GM18520 (cell line): ENCODE data around the gene GTPBP6.

Source experiments
- ATAC-seq: cut with Tn5 transposase; IDR thresholded peaks from one replicate; pipeline ENCODE4 v1.9.1; 2021; ENCODE audit not compliant: unreplicated experiment

GTPBP6 gene, protein sequence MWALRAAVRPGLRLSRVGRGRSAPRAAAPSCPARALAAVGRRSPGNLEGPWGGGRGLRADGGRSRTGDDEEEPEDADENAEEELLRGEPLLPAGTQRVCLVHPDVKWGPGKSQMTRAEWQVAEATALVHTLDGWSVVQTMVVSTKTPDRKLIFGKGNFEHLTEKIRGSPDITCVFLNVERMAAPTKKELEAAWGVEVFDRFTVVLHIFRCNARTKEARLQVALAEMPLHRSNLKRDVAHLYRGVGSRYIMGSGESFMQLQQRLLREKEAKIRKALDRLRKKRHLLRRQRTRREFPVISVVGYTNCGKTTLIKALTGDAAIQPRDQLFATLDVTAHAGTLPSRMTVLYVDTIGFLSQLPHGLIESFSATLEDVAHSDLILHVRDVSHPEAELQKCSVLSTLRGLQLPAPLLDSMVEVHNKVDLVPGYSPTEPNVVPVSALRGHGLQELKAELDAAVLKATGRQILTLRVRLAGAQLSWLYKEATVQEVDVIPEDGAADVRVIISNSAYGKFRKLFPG

DNA sequence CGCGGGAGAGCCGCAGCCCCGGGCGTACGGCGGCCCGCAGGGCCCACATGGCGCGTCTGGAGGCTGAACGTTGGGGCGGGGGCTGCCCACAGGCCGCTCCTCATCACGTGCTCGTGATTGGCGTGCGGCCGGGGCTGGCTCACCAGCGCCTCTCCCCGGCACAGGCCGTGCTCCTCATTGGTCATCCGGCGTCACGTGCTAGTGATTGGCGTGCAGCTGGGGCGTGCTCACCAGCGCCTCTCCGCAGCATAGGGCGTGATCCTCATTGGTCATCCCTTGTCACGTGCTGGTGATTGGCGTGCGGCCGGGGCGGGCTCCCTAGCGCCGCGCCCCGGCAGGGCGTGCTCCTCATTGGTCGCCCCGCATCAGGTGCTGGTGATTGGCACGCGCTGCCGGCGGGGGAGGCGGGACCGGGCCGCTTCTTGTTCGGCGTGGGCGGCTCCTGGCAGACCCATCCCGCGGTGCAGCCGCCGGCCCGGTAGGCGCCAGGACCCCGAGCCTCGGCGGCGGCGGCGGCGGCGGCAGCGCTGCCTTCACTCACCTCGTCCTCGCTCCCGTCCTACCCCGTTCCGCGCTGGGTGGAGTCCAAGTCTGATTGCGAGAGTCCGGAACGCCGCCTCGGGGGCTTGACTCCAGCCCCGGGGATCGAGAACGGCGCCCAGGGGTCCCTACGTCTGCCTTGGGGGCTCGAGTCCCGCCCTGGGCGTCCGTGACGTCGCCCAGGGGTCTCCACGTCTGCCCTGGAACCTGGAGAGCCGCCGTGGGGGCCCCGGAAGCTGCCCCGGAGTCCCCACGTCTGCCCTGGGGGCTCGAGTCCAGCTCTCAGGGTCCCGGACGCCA, at the start of gene GTPBP6:
Gene GTPBP6 (minus strand): TSS at position 58 of the 840 bp plus-strand sequence. CDS start 9 bp downstream, at position 49.
- peak; percentile 93 for ATAC-seq

DNA sequence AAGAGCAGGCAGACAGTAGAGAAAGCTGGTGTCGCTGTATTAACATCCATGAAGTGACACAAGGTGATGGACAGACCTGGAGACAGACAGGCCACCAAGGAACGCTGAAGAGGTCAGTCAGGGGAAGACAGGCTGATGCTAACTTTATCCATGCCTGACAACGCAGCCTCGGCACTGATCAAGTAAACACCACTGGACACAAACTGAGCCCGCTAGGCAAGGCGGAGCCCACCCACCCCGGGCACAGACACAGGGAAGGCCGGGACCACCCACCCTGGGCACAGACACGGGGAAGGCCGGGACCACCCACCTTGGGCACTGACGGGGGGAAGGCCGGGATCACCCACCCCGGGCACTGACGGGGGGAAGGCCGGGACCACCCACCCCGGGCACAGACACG, 49.3 kb upstream of the GTPBP6 start:
- no peak for ATAC-seq

DNA sequence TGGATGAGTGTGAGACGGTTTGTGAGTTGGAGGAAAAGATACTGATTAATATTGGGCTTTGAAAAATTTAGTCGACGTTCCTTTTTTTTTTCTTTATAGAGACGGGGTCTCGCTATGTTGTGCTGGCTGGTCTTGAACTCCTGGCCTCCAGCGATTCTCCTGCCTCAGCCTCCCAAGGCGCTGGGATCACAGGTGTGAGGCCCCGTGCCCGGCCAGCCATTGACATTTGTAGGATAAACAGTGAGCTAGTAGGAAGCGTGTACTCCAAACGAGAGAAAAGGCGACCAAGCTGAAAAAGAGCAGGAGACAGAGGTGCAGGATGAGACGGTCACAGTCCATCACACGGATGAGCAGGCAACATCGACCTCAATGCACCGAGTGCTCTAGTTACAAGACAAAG, 48.8 kb upstream of the GTPBP6 start:
- ATAC-seq, result no peak

DNA sequence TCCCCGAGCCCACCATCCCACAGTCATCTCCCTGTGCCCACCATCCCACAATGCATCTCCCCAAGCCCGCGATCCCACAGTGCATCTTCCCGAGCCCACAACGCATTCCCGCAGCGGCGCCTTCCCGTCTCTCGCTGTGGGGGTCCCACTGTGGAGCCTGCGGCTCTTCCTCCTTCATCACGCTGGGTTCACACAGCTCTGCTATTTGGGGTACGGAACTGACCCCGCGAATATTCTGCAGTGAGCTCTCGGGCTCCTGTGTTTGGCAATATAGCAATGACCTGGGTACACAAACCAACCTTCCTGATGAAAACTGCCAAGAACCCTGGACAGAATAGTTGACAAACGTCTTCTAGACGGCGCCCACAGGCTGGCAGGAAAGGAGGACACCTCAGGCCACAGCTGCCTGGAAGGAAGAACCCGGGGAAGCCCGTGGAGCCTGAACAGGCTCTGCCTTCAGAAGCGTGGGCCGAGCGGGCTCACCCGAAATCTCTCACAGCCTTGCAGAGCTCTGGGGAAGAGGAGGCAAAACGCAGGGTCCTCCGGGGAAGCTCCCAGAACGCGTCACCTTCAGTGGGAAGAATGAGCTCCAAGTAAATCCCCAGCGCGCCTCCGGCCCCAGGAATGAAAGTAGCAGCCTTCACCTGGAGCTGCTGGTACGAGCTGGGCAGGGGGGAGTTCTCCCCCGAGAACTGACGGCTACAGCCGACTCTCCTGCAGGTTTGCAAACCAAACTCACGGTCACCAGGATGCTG, 45.2 kb upstream of the GTPBP6 start:
- ATAC-seq, result no peak

DNA sequence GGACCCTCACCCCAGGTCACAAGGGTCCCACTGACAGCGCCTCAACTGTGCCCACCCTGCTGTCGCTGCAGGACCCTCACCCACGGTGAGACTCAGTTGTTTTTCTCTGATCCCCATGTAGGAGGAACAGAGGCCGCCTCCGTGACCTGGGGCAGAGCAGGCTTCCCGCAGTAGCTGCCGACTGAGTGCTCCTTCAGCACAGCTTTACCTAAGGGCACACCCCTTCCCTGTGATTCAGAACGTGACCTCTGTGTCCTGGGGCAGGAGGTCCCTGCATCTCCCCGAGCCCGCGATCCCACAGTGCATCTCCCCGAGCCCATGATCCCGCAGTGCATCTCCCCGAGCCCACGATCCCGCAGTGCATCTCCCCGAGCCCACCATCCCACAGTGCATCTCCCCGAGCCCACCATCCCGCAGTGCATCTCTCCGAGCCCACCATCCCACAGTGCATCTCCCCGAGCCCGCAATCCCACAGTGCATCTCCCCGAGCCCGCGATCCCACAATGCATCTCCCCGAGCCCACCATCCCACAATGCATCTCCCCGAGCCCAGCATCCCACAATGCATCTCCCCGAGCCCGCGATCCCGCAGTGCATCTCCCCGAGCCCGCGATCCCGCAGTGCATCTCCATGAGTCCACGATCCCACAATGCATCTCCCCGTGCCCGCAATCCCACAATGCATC, 44.5 kb upstream of the GTPBP6 start:
- ATAC-seq, result no peak

DNA sequence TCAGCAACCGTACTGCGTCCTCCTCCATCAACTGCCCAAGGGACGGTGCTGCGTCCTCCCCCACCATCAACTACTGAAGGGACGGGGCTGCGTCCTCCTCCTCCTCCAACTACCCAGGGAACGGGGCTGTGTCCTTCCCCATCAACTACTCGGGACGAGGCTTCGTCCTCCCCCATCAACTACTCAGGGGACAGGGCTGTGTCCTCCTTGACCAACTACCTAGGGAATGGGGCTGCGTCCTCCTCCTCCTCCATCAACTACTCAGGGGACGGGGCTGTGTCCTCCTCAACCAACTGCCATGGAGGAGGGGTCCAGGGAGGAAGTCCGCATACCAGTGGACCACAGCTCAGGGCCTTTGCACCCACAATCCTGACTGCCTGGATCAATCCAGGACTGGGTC, 43.8 kb upstream of the GTPBP6 start:
- ATAC-seq, result no peak

DNA sequence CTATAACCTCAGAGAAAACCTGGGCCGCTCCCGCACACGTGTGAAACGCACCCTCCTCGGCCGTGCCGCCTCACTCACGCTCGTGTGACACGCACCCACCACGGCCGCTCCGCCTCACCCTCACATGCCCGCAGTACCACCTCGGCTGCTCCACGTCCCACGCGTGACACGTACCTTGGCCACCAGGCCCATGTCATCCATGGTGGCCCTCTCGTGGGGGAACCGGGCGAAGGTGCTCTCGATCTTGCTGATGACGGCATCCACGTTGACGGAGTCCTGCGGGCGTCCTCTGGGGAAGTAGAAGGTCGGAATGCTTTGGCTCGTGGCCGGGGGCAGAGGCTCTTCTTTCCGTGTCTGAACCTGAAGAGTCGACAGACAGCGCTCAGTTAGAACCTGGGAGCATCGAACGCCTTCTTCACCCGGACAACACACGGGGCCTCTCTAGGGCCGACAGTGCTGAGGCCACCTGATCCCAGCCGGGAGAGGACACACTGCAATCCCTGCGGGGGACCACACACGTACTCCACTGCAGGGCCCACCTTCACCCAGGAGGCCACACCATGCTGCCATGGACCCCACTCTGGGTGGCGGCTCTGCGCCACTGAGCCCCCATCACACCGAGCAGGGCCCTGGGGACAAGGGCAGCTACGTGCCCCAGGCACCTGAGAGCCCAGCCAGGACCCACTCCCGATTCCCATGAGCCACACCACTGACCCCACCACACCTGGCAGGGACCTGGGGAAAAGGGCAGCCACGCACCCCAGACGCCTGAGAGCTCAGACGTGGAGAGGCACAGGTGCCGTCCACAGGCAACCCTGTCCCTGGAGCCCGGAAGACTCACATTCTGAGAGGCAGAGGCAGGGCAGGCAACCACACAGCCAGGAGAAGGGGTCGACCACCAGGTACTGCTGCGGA, 42.9 kb upstream of the GTPBP6 start:
- no peak for ATAC-seq

DNA sequence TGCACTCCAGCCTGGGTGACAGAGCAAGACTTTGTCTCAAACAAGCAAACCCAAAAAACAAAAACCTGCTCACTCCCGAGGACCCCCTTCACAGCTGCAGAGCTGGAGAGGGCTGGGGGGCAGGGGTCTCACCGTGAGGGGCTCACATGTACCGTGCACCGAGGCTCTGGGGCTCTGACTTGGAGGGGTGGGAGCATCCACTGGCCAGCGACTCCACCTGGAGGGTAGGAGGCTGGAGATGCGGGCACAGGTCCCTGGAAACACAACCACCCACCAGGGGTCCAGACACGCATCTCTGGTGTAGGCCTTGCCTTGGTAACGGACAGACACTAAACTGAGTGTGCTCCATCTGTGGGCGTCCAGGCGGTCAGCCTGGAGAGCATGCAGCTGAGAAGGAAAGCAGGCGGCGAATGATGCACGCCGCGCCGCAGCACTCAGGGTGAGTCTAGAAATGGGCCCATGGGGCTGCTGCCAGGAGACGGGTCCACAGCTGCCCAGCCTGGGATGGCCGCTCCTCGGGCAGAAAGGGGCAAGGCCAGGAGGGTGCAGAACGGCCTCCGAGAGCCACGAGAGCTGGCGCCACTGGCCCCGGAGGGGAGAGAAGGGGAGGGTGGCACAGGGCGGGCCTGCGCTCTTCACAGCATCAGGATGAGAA, 42.0 kb upstream of the GTPBP6 start:
- no peak for ATAC-seq

DNA sequence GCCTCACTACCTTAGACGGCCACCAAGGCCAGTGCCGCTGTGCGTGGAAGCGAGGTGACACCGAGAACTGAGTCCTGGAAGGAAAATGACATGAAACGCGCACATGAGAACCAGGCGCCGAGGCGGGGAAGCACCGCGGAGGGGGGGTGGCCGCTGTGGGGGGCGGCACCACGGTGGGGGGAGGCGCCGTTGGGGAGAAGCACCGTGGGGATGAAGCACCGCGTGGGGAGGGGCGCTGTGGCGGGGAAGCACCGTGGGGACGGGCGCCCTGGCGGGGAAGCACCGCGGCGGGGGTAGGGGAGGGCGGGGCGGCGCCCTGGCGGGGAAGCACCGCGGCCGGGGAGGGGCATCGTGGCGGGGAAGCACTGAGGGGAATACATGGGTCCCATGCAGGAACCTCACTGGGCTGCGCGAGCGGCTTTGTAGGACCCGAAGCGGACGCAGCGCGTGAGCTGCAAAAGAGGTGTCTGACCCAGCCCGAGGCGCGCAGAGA, 40.1 kb upstream of the GTPBP6 start:
- no peak for ATAC-seq

DNA sequence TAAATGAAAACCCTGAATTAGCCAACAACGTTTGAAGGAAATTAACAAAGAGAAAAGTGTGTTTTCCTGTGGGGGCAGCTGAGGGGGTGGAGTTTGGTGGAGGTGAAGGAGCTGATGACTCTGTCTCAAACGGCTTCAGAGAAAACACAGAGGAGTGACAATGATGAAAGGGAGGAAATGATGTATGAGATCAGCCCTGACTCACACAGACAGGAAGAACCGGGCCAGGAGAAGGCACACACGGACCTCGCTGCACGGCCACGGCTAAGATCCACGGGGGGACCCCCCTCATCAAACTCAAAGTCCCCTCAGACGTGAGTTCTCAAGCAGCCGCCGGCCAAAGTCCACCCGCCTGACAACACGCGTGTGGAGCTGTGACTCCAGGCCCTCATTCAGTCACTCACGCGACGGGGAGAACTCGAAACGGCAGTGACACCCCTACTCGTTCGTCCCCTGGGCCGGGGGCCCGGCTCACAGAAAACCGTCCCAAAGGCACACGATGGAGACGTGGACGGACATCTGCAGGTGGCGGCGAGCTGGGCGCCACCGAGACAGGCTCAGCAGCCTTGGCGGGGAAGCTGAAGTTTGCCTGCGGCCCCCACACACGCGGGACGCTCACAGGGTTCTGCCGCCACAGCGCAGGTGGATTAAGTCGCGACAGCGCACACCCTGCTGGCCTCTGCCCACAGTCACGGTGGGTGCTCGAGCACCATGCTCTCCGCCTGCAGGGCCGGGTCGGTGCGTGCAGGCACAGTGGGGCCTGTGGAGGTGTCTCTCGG, 39.3 kb upstream of the GTPBP6 start:
- ATAC-seq, result no peak

DNA sequence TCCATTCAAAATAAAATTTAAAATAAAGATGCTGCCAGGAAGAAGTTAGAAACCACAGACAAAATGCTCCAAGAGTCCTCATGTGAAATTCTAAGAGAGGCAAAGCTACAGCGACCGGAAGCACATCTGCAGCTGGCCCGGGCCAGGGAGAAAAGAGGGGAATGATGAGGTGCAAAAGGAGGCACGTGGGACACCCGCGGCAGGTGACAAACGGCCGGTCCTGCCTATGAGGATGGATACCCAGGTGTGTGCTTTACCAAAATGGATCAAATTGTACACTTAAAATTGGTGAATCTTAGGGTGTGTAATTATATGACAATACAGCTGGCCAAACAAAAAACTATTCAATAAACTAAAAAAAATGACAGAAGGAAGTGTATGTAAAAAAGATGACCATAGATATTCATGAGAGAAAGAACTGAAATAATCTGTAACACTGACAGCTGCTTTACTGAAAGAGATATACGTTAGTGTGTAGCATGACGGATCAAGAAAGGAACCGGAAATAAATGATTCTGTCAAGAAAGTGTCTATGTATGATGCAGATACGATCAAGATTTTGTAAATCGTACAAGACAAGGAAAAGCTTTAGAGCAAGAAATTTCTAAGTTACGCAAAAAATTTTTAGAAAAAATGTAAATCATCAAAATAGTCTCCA, 38.6 kb upstream of the GTPBP6 start:
- ATAC-seq, result no peak

DNA sequence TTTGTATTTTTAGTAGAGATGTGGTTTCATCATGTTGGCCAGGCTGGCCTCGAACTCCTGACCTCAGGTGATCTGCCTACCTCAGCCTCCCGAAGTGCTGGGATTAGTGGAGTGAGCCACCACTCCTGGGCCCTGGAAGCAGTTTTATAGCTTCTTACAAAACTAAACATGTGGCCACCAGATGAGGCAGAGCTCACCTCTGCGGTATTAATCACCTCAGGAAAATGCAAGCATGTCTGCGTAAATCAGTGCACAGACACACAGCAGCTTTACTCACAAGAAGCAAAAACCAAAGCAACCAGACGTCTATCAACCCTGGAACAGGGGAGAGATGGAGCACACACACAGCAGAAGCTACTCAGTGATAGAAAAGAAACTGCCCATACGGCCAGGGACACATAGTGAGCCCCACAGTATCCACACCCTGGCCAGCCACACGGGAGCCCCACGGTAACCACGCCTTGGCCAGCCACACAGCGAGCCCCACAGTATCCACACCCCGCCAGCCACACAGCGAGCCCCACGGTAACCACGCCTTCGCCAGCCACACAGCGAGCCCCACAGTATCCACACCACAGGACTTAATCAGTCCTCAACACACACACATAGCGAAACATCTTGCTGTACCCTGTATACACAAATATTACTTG, 37.9 kb upstream of the GTPBP6 start:
- no peak for ATAC-seq

DNA sequence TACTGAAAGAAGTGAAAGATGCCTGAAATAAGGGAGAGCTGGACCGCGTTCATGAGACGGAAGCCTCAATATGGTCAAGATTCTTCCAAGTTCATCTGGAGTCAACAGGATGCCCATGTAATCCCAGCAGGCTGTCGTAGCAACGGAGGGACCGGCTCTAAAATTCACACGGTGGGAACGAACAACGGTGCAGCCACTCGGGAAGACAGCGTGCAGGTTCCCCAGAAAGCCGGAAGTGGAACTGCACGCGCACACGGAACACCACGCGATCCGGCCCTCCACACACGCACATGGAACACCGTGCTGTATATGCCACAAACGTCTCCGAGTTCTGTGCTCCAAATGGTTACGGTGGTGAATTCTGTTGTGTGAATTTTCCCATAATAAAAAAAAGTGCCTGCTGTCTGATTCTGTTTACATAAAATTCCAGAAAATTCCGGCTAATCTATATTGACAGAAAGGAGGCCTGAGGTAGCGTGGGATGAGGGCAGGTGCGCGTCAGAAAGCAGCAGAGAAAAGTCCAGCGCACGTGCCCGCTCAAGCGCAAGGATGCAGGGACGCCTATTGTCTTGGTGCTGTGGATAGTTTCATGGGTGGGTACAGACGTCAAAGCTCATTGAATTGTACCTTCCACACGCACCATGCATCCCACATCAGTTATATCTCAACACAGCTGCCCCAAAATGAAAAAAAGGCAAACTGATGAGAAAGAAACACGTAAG, 36.9 kb upstream of the GTPBP6 start:
- ATAC-seq, result no peak

DNA sequence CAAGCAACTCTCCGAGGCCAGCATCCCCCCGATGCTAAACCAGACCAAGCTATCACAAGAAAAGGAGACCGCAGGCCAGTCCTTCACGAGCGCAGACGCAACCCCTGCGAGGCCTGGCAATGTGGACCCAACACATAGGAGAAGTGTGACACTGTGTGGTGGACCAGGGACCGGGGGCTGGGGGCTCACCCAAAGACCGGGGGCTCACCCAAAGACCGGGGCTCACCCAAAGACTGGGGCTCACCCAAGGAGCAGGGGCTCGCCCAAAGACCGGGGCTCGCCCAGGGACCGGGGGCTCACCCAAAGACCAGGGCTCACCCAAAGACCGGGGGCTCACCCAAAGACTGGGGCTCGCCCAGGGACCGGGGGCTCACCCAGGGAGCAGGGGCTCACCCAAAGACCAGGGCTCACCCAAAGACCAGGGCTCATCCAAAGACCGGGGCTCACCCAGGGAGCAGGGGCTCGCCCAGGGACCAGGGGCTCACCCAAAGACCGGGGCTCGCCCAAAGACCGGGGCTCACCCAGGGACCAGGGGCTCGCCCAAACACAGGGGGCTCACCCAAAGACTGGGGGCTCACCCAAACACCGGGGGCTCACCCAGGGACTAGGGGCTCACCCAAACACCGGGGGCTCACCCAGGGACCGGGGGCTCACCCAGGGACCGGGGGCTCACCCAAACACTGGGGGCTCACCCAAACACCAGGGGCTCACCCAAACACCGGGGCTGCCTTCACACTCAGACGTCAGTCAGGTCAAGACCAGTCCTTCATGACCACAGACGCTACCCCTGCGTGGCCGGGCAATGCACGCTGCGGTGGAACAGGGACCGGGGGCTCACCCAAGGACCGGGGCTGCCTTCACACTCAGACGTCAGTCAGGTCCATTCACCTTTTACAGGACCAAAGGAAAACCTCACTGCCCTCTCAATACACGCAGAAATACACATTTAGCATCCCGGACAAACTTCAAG, 35.3 kb upstream of the GTPBP6 start:
- ATAC-seq, result no peak

DNA sequence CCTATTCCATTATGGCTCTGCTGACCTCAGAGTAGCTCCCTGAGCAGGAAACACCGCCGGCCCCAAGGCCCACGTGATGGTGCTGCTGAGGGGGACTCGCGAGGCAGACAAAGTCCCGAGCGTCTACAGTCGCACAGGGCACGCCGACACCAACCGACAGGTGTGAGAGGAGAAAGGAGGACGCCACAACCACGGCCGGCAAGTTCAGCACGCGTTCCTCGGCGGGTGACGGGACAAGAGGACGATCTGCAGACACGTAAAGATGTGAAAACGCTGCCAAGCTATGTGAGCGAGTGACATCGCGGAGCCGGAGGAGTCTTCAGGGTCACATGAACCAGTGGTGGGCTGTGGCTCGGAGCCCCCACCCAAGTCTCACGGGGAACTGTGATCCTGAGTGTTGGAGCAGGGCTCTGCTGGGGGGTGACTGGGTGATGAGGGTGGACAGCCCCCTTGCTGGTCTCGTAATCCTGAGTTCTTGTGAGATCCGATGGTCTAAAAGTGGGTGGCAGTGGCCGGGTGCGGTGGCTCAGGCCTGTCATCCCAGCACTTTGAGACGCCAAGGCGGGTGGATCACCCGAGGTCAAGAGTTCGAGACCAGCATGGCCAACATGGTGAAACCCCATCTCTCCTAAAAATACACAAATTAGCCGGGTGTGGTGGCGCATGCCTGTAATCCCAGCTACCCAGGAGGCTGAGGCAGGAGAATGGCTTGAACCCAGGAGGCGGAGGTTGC, 34.2 kb upstream of the GTPBP6 start:
- no peak for ATAC-seq
